Fibroblast of the aortic adventitia (primary cell): ENCODE results near the gene PRRX2. TPM values are rescaled to one million over a fixed set of nuclear protein-coding genes. Genes with fewer than 3 reads are reported as not detected.
A peak's percentile ranks its signal among the peaks of the same experiment; 100 is the strongest.

Experiments
- DNase-seq: peaks from one replicate; pipeline ENCODE4 v3.0.0-alpha.2; 2010; ENCODE audit warnings: low read depth
- H3K4me3 ChIP-seq: 2 replicates; pipeline ENCODE4 v1.5.1; 2011; ENCODE audit warnings: low read depth, mild to moderate bottlenecking, control low read depth, low read length, moderate library complexity
- total RNA-seq: library from RNA; depleted of rRNA; stranded (reverse); fragments of >200 nt; gene quantifications from 2 replicates; pipeline ENCODE4 v1.2.3, GENCODE V29; 2012; ENCODE audit warnings: low replicate concordance
- TF ChIP-seq, protein P1 (sequence below): IDR thresholded peaks from 2 replicates; pipeline ENCODE4 v1.5.1; 2011; ENCODE audit warnings: mild to moderate bottlenecking, low read length, control low read depth, inconsistent platforms; ENCODE audit not compliant: insufficient read depth

PRRX2 gene
- total RNA-seq, 1 donor, result 36.1 TPM

DNA sequence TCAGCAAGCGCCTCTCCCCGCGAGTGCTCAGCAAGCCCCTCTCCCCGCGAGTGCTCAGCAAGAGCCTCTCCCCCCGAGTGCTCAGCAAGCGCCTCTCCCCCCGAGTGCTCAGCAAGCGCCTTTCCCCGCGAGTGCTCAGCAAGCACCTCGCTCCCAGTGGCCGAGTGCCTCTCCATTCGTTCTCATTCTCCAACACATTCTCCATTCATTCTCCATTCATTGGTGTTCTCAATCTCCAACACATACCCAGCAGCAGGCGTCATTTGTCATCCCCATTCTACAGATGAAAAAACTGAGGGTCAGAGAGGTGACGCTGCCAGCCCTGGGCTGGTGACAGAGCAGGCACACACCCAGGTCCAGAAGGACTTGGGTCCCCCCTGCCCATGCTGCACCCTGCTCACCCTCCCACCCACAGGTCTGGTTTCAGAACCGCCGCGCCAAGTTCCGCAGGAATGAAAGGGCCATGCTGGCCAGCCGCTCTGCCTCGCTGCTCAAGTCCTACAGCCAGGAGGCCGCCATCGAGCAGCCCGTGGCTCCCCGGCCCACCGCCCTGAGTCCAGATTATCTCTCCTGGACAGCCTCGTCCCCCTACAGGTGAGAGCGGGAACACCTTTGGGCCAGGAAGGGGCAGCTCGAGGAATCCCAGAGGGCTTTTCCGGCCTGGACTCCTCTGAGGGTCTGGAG is 54.9 kb downstream of the PRRX2 start:
- DNase-seq, result no peak
- TF ChIP-seq, protein P1, sequence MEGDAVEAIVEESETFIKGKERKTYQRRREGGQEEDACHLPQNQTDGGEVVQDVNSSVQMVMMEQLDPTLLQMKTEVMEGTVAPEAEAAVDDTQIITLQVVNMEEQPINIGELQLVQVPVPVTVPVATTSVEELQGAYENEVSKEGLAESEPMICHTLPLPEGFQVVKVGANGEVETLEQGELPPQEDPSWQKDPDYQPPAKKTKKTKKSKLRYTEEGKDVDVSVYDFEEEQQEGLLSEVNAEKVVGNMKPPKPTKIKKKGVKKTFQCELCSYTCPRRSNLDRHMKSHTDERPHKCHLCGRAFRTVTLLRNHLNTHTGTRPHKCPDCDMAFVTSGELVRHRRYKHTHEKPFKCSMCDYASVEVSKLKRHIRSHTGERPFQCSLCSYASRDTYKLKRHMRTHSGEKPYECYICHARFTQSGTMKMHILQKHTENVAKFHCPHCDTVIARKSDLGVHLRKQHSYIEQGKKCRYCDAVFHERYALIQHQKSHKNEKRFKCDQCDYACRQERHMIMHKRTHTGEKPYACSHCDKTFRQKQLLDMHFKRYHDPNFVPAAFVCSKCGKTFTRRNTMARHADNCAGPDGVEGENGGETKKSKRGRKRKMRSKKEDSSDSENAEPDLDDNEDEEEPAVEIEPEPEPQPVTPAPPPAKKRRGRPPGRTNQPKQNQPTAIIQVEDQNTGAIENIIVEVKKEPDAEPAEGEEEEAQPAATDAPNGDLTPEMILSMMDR, result peak; percentile 28
- no peak overlapping the region for H3K4me3 ChIP-seq

- no peak overlapping the region for H3K4me3 ChIP-seq
- TF ChIP-seq, protein P1, result no peak
- DNase-seq, result no peak
Observed at GRCh38 chr9:129720865-129721545, 55.6 kb downstream of the PRRX2 start.

- TF ChIP-seq, protein P1, result no peak
- no peak for DNase-seq
- no peak overlapping the region for H3K4me3 ChIP-seq
Observed at GRCh38 chr9:129722913-129723312, 57.5 kb downstream of the PRRX2 start.

GRCh38 chr9:129724456-129725190 is 59.2 kb downstream of the PRRX2 start:
- no peak for DNase-seq
- no peak overlapping the region for H3K4me3 ChIP-seq
- TF ChIP-seq, protein P1, result no peak

- H3K4me3 ChIP-seq, result no peak overlapping the region
- peak; percentile 61 for DNase-seq
- TF ChIP-seq, protein P1, result no peak
Observed at GRCh38 chr9:129725795-129726251, 60.4 kb downstream of the PRRX2 start.

DNA sequence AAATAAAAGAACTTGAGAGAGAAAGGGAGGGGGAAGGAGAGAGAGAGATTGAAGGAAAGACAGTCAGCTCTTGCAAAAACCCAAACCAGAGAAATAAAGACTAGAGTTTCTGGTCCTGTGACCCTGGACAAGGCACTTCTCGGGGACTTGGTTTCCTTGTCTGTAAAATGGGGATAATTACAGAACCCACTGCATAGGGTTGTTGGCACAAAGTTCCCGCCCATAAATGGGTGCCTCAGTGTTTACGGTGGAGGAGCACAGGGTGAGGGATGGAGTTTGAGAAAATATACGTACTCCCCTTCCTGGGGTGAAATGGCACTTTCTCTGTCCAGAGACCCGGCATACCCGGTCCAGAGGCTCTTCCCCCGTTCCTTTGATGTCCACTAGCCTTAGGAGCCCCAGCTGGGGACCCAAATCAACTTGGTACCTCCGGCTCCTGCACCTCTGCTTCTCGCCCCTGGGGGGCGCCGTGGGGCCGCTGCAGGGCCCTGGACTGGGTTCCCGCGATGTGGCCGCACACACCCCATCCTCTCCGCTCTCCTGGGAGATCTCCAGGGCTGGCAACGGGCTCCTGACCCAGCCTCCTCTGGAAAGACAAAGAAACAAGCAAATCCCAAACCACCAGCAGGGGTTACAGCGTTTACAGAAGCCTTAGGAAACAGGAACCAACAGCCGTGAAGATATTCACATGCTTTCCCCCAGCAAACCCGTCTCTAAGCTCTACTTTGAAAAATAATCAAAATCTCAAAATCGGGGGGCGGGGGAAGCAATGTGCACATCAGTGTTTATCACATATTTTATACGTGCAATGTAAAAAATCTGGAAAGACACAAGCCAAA is 61.1 kb downstream of the PRRX2 start:
- TF ChIP-seq, protein P1, result peak; percentile 96
- peak; percentile 95 for DNase-seq
- H3K4me3 ChIP-seq, result peak overlapping the region; percentile 9
